Muscle of leg (tissue), 9 donors: ENCODE measurements around the gene PTX3. TPM values are rescaled to one million over a fixed set of nuclear protein-coding genes. Genes with fewer than 3 reads are reported as not detected.

ENCODE experiments used
- polyA plus RNA-seq, 8 donors: library from polyadenylated mRNA; unstranded; fragments of 120-200 nt; gene quantifications; one replicate each; pipeline versions ENCODE4 v1.2.1 to v1.2.3, GENCODE V29; 2013; ENCODE audit warnings: inconsistent platforms in 1 of 8, low replicate concordance in 1 of 8; ENCODE audit not compliant: insufficient read length in 8 of 8, insufficient read depth in 1 of 8
- total RNA-seq: library from RNA; stranded (reverse); fragments of 120-200 nt; gene quantifications from one replicate; pipeline ENCODE4 v1.2.4, GENCODE V29; 2013

Gene PTX3
- total and polyA plus RNA-seq, 9 donors: 5.2 to 12.7 (median 6.8) TPM

Other genes with a start within 250 kb of the PTX3 start
- 1.2 TPM for gene VEPH1, start 66.6 kb downstream of the PTX3 start, total RNA-seq
- gene VEPH1, start 66.6 kb downstream of the PTX3 start, polyA plus RNA-seq: 1 to 10 TPM in 5 of 8 donors, under 1 TPM in 3; 0.46 to 1.6 (median 1.1) TPM